H1 (cell line): ENCODE measurements around the gene ADNP. TPM values are rescaled to one million over a fixed set of nuclear protein-coding genes. Genes with fewer than 3 reads are reported as not detected.

Experiments
- CTCF ChIA-PET: fragments of 300-600 bp; sonication (Branson Sonifier 250); formaldehyde crosslinking; loops from one replicate; lab custom pipeline; 2021; ENCODE audit not compliant: partially characterized antibody; lab: Charles Lee
- POLR2A ChIA-PET: fragments of 300-600 bp; sonication (Branson Sonifier 250); formaldehyde crosslinking; loops from one replicate; lab custom pipeline; 2021; ENCODE audit warnings: inconsistent platforms; ENCODE audit not compliant: partially characterized antibody; lab: Charles Lee
- DNase-seq, 2 experiments: peaks; one replicate each; pipeline versions ENCODE4 v3.0.0 to v3.0.0-alpha.2; 2010 to 2022; ENCODE audit warnings: low spot score in 2 of 2, low read depth in 1 of 2, mixed read lengths in 1 of 2
- FAIRE-seq: peaks from 2 replicates; lab custom pipeline; 2011; peaks lifted over from hg19 to GRCh38; lab: Jason Lieb, UNC
- H2AFZ ChIP-seq: 2 replicates; pipeline ENCODE4 v1.8.1; 2012; ENCODE audit warnings: low read length, inconsistent platforms
- H2AK5ac ChIP-seq: 2 replicates; pipeline ENCODE4 v1.6.1; 2013; ENCODE audit warnings: low read depth, low read length
- H2BK120ac ChIP-seq: replicated peaks from 2 replicates; pipeline ENCODE3; 2013; ENCODE audit warnings: low read depth, low read length, inconsistent platforms
- H2BK12ac ChIP-seq: 2 replicates; pipeline ENCODE4 v1.6.1; 2013; ENCODE audit warnings: low read depth, low read length
- H2BK15ac ChIP-seq: 2 replicates; pipeline ENCODE4 v1.6.1; 2013; ENCODE audit warnings: low read length
- H2BK20ac ChIP-seq: 2 replicates; pipeline ENCODE4 v1.6.1; 2013; ENCODE audit warnings: low read length
- H2BK5ac ChIP-seq: 2 replicates; pipeline ENCODE4 v1.6.1; 2013; ENCODE audit warnings: low read depth, low read length
- H3K14ac ChIP-seq: 2 replicates; pipeline ENCODE4 v1.6.1; 2013; ENCODE audit warnings: inconsistent platforms; ENCODE audit not compliant: insufficient read length
- H3K18ac ChIP-seq: 2 replicates; pipeline ENCODE4 v1.6.1; 2013; ENCODE audit warnings: low read length; ENCODE audit errors: extremely low read depth
- H3K23ac ChIP-seq: 2 replicates; pipeline ENCODE4 v1.6.1; 2013; ENCODE audit warnings: inconsistent platforms; ENCODE audit not compliant: insufficient read length
- H3K23me2 ChIP-seq: 2 replicates; pipeline ENCODE4 v1.6.1; 2013; ENCODE audit warnings: low read depth, low read length
- H3K27ac ChIP-seq: 2 replicates; pipeline ENCODE4 v1.6.1; 2011; ENCODE audit warnings: low read depth, low read length, inconsistent platforms
- H3K27me3 ChIP-seq, 4 experiments: replicated peaks in 1 of 4; 1 replicate in 1 of 4; 2 replicates in 3 of 4; pipeline versions ENCODE4 v1.6.1 to v1.8.1; 2011 to 2013; ENCODE audit warnings: low read length in 3 of 4, mild to moderate bottlenecking in 3 of 4, inconsistent platforms in 2 of 4, mixed read lengths in 2 of 4, moderate library complexity in 1 of 4; ENCODE audit not compliant: control insufficient read depth in 3 of 4, insufficient read depth in 3 of 4; ENCODE audit errors: extremely low read depth in 1 of 4
- H3K36me3 ChIP-seq, 4 experiments: 2 replicates each; pipeline versions ENCODE4 v1.6.1 to v1.8.1; 2011 to 2013; ENCODE audit warnings: mild to moderate bottlenecking in 4 of 4, low read length in 3 of 4, moderate library complexity in 2 of 4, control low read depth in 1 of 4, inconsistent platforms in 1 of 4; ENCODE audit not compliant: insufficient read depth in 4 of 4, control insufficient read depth in 2 of 4
- H3K4ac ChIP-seq: replicated peaks from 2 replicates; pipeline ENCODE3; 2013; ENCODE audit warnings: low read length, low read depth, mixed read lengths, inconsistent platforms; ENCODE audit not compliant: insufficient read length
- H3K4me1 ChIP-seq, 4 experiments: replicated peaks in 1 of 4; 1 replicate in 1 of 4; 2 replicates in 3 of 4; pipeline versions ENCODE4 v1.6.1 to v1.8.1; 2011 to 2013; ENCODE audit warnings: low read length in 3 of 4, inconsistent platforms in 2 of 4, mixed read lengths in 1 of 4; ENCODE audit not compliant: insufficient read depth in 4 of 4, control insufficient read depth in 3 of 4
- H3K4me2 ChIP-seq, 2 experiments: 2 replicates each; pipeline versions ENCODE4 v1.6.1 to v1.8.1; 2011 to 2013; ENCODE audit warnings: low read depth in 2 of 2, low read length in 2 of 2, control low read depth in 1 of 2, inconsistent platforms in 1 of 2, mild to moderate bottlenecking in 1 of 2; ENCODE audit not compliant: insufficient read depth in 1 of 2
- H3K4me3 ChIP-seq, 4 experiments: fragments of 200-600, 300-600 bp in 1 of 4; sonication (generic), shearing (Covaris generic), sonication (Bioruptor Twin) in 1 of 4; 2 replicates each; pipeline versions ENCODE4 v1.5.1 to v1.8.1; 2011 to 2016; ENCODE audit warnings: low read length in 4 of 4, low read depth in 3 of 4, control low read depth in 2 of 4, inconsistent platforms in 2 of 4, mild to moderate bottlenecking in 2 of 4, mixed read lengths in 1 of 4, moderate library complexity in 1 of 4; ENCODE audit not compliant: insufficient read depth in 2 of 4; ENCODE audit errors: extremely low read depth in 1 of 4
- H3K56ac ChIP-seq: replicated peaks from 2 replicates; pipeline ENCODE3; 2013; ENCODE audit warnings: low read depth, mild to moderate bottlenecking, mixed read lengths, low read length, inconsistent platforms; ENCODE audit not compliant: insufficient read length
- H3K79me1 ChIP-seq: 2 replicates; pipeline ENCODE4 v1.6.1; 2013; ENCODE audit warnings: low read depth, low read length, control low read depth
- H3K79me2 ChIP-seq, 2 experiments: 2 replicates each; pipeline versions ENCODE4 v1.6.1 to v1.8.1; 2012 to 2013; ENCODE audit warnings: low read length in 2 of 2, mild to moderate bottlenecking in 2 of 2, inconsistent platforms in 1 of 2; ENCODE audit not compliant: insufficient read depth in 2 of 2, control insufficient read depth in 1 of 2
- H3K9ac ChIP-seq, 4 experiments: replicated peaks in 1 of 4; 1 replicate in 1 of 4; 2 replicates in 3 of 4; pipeline versions ENCODE4 v1.6.1 to v1.8.1; 2011 to 2013; ENCODE audit warnings: low read depth in 3 of 4, low read length in 3 of 4, control low read depth in 2 of 4, mild to moderate bottlenecking in 2 of 4, moderate library complexity in 2 of 4, inconsistent platforms in 1 of 4; ENCODE audit errors: extremely low read depth in 1 of 4
- H3K9me3 ChIP-seq, 2 experiments: 2 replicates each; pipeline versions ENCODE4 v1.6.1 to v1.8.1; 2012 to 2013; ENCODE audit warnings: mild to moderate bottlenecking in 2 of 2, moderate library complexity in 2 of 2, control low read depth in 1 of 2, inconsistent platforms in 1 of 2, low read depth in 1 of 2, low read length in 1 of 2, mixed read lengths in 1 of 2; ENCODE audit not compliant: insufficient read depth in 2 of 2
- H4K20me1 ChIP-seq, 2 experiments: replicated peaks in 1 of 2; 2 replicates each; pipeline versions ENCODE3 to v1.8.1; 2011 to 2013; ENCODE audit warnings: inconsistent platforms in 2 of 2, low read length in 2 of 2, mild to moderate bottlenecking in 1 of 2; ENCODE audit not compliant: insufficient read depth in 2 of 2, control insufficient read depth in 1 of 2
- H4K5ac ChIP-seq: 2 replicates; pipeline ENCODE4 v1.6.1; 2013; ENCODE audit warnings: low read length, low read depth, mixed read lengths, inconsistent platforms; ENCODE audit not compliant: insufficient read length
- H4K8ac ChIP-seq: 2 replicates; pipeline ENCODE4 v1.8.0; 2013; ENCODE audit warnings: mild to moderate bottlenecking, moderate library complexity, low read length, inconsistent platforms; ENCODE audit not compliant: insufficient read depth; ENCODE audit errors: extremely low read depth
- H4K91ac ChIP-seq: replicated peaks from 2 replicates; pipeline ENCODE3; 2013; ENCODE audit warnings: low read length, mixed read lengths, inconsistent platforms; ENCODE audit not compliant: insufficient read length
- CBX5 ChIP-seq: fragments of 300-800, 300-1000 bp; sonication (generic); IDR thresholded peaks from 2 replicates; pipeline ENCODE4 v1.7.1; 2016; ENCODE audit warnings: antibody characterized with exemption, low read length, low read depth
- CTCF ChIP-seq, 3 experiments: IDR thresholded peaks; 1 replicate in 2 of 3; 2 replicates in 1 of 3; pipeline versions ENCODE4 v1.5.1 to v1.6.1; 2011; ENCODE audit warnings: low read length in 3 of 3, mild to moderate bottlenecking in 3 of 3, inconsistent platforms in 2 of 3, low read depth in 1 of 3, moderate library complexity in 1 of 3; ENCODE audit not compliant: insufficient read depth in 1 of 3; ENCODE audit errors: control extremely low read depth in 1 of 3
- GTF2F1 ChIP-seq: IDR thresholded peaks from 2 replicates; pipeline ENCODE4 v1.6.1; 2012; ENCODE audit warnings: low read depth, low read length, improper control_type of control experiment, borderline replicate concordance
- WGBS, 2 experiments: shearing (Covaris generic) in 1 of 2; methylation state at CpG; one replicate each; pipeline versions ENCODE4 v1.1.6 to v1.1.7; 2013 to 2015; ENCODE audit warnings: low lambda C conversion rate in 2 of 2, mixed read lengths in 2 of 2, inconsistent platforms in 1 of 2, low coverage in 1 of 2, missing lambda C conversion rate in 1 of 2; ENCODE audit not compliant: insufficient replicate concordance in 2 of 2, insufficient coverage in 1 of 2, insufficient read length in 1 of 2; ENCODE audit errors: extremely low coverage in 1 of 2, missing lambda C conversion rate in 1 of 2; 5-methylcytosine and 5-hydroxymethylcytosine counted together
- polyA plus RNA-seq, 7 experiments: library from polyadenylated mRNA; depleted of rRNA in 3 of 7; stranded (reverse) in 5 of 7; unstranded in 2 of 7; fragments of >200 nt in 5 of 7; fragments of 200-250 nt in 2 of 7; gene quantifications; 1 replicate in 5 of 7; 2 replicates in 1 of 7; 4 replicates in 1 of 7; pipeline versions ENCODE4 v1.2.1 to v1.2.3, GENCODE V29; 2011 to 2013; ENCODE audit warnings: missing spikeins in 2 of 7, mixed read lengths in 2 of 7
- total RNA-seq: library from RNA; stranded (reverse); fragmentation: NEBNext Ultra II Directional; extraction: Animal tissue kit (Norgen Biotek cat#: 25700); gene quantifications from 2 replicates; pipeline ENCODE4 v1.2.1, GENCODE V29; 2021

ADNP gene
- total and polyA plus RNA-seq, 2 of the 8 experiments (the other 6 are each of a cell fraction or from before 2014, with no cell fraction given) = 31.6 to 123 TPM

- peak overlapping the region; percentile 5 to 91 (median 84); a peak in 5 of 8 replicates for H3K4me3 ChIP-seq
- DNase-seq = no peak
- no peak overlapping the region for H4K5ac ChIP-seq
- peak overlapping the region in 2 of 4 experiments; percentile 4 to 14; a peak in 1 of 7 replicates for H3K9ac ChIP-seq
- H3K4me2 ChIP-seq = peak overlapping the region; percentile 51 to 80
- H2AFZ ChIP-seq = no peak overlapping the region
- no peak overlapping the region for H4K91ac ChIP-seq
- no peak overlapping the region for H3K14ac ChIP-seq
- 84% methylated on average over 5 of the region's 5 CpGs; no CpG with 5 or more reads in 1 of the 2 experiments for WGBS, 2 experiments
- H3K79me2 ChIP-seq = peaks cover 54 to 70% of the 10 kb centered on the region in 2 experiments
- H2BK5ac ChIP-seq = no peak overlapping the region
- H3K27ac ChIP-seq = no peak overlapping the region; the same call in 1 of the 2 replicates
- H3K27me3 ChIP-seq = no peaks in the 10 kb centered on the region
- H2BK120ac ChIP-seq = no peak overlapping the region
- ChIA-PET CTCF (interaction anchor here (0.9 to 3.3 kb wide), 15 partner anchors 8 to 292 kb away, joined by 3 to 21 read pairs (median 7); partner anchors contain the start of gene BCAS4), POLR2A (interaction anchor here (1.0 to 13.9 kb wide), 8 partner anchors 8 to 140 kb away, joined by 3 to 206 read pairs (median 12); partner anchors contain the start of genes BCAS4, DPM1 and MOCS3)
- H4K8ac ChIP-seq = no peak overlapping the region
- FAIRE-seq = no peak
- H2BK20ac ChIP-seq = no peak overlapping the region
- peak in 1 of 3 experiments; percentile 19; a peak in 1 of 4 replicates for TF ChIP-seq CTCF (IDR thresholded peaks at IDR 0.05; ENCODE audit: control extremely low read depth in 1 of 3, insufficient read depth in 1 of 3, low read depth in 1 of 3, low read length in 3 of 3)
- no peak for TF ChIP-seq GTF2F1
- no peak for TF ChIP-seq CBX5
- H3K4me1 ChIP-seq = peaks cover 4 to 23% (median 9%) of the 10 kb centered on the region in 4 experiments; a peak in 6 of 7 replicates
- no peak overlapping the region for H2BK15ac ChIP-seq
- no peak overlapping the region for H2AK5ac ChIP-seq
- H3K18ac ChIP-seq = no peak overlapping the region
- H3K23ac ChIP-seq = no peak overlapping the region
- H3K9me3 ChIP-seq = no peaks in the 10 kb centered on the region
- H3K56ac ChIP-seq = no peak overlapping the region
- no peak overlapping the region for H2BK12ac ChIP-seq
- H4K20me1 ChIP-seq = peaks cover 26 to 44% of the 10 kb centered on the region in 2 experiments
- H3K23me2 ChIP-seq = peaks cover 4% of the 10 kb centered on the region; the same call in 1 of the 2 replicates
- no peak overlapping the region for H3K4ac ChIP-seq
- peaks cover 2% of the 10 kb centered on the region; the same call in 1 of the 2 replicates for H3K79me1 ChIP-seq
- H3K36me3 ChIP-seq = peaks cover 7 to 57% (median 15%) of the 10 kb centered on the region in 4 experiments; a peak in 6 of 8 replicates
Observed at GRCh38 chr20:50928469-50928868, 2.8 kb downstream of the ADNP start.
